NCI-H1436 (cell line): ENCODE measurements around the gene TPH1.
A peak's percentile ranks its signal among the peaks of the same experiment; 100 is the strongest.
"Not testable (repeated sequence)": the region's sequence is repeated elsewhere in the genome, so short reads cannot be mapped to it uniquely, and the experiment has no call there.

Source experiments
- DNase-seq: peaks from one replicate; lab custom pipeline; 2025; lab: John Stamatoyannopoulos, UW

The TPH1 gene

GRCh38 chr11:18022419-18022818 is 23.6 kb downstream of the TPH1 start:
- DNase-seq: no peak

- no peak for DNase-seq
Observed at GRCh38 chr11:18019650-18020049, 26.4 kb downstream of the TPH1 start.

- DNase-seq: no peak
Observed at GRCh38 chr11:18016789-18017188, 29.3 kb downstream of the TPH1 start.

DNA sequence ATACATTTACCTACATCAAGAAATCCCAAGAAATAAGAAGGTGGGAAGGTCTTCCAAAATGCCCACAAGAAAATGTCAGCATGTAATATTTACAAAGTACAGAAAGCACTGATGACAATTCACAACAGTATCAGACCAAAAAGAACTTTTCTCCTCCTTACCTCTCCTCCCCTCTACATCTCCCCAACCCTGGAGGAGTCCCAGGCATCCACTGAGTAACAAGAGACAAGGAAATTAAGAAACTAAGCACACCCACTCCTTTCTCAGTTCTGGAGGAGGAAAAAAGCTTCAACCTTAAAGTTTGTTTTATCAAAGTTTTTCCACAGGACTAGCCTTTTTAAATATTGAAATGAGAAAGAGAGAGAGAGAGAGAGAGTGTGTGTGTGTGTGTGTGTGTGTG is 31.2 kb downstream of the TPH1 start:
- DNase-seq: no peak

DNA sequence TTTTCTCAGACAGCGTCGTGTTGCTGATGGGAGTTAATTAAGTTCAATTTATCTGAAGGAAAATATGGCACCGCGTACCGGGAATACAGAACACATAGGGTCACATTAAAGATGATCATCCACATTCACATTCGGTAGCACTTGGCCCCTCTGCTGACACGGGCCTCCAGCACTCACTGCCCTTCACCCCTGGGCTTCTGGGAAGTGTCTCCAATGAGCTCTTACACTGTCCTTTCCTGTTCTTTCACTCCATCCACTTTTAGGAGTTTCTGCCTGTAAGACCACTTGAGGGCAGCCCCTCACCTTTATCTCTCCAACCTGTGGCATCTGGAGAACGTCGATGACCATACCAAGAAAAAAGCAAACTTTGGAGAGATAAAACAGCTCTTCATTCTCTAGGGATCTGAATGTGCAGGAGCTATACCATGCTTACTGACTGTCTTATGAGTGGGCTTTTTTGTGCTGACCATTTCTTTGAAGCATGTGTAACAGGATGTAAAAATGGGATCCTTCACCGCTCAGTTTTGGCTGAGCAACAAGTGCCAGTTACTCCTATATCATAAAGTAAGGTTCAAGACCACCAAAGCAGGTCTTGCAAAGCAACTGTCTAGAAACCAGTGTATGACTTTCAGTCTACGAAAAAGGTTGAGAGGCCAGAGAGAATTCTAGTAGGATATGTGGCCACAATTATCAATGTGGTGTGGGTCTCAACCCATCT is 32.1 kb downstream of the TPH1 start:
- DNase-seq: no peak

GRCh38 chr11:18012906-18013781 is 32.9 kb downstream of the TPH1 start, which contains the start of gene SERGEF:
Gene SERGEF, minus strand, starts transcription at chr11:18013047. Its CDS starts 37 bp downstream, at chr11:18013010.
- DNase-seq: peak; percentile 94

- no peak for DNase-seq
Observed at GRCh38 chr11:18012122-18012905, 33.8 kb downstream of the TPH1 start.

- DNase-seq: no peak
Observed at GRCh38 chr11:18011633-18012032, 34.4 kb downstream of the TPH1 start.

DNA sequence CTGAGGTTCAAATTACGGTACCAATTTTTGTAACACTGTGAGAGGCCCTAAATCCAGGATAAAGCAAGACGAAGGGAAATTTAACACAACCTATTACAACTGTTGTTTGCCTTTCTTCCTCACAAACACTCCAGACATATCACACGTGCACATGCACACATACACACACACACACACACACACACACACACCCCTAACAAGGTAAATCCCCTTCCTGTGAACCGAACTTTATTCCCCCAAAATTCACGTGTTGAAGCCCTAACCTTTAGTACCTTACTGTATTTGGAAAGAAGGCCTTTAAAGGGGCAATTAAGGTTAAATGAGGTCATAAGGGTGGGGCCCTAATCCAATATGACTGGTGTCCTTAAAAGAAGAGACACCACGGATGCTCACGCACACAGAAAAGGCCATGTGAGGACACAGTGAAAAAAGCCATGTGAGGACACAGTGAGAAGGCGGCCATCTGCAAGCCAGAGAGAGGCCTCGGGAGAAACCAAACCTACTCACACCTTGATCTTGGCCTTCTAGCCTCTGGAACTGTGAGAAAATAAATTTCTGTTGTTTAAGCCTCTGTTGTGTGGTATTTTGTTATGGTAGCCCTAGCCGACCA is 35.0 kb downstream of the TPH1 start:
- DNase-seq: no peak

- DNase-seq: no peak
Observed at GRCh38 chr11:18010121-18010670, 35.9 kb downstream of the TPH1 start.

- no peak for DNase-seq
Observed at GRCh38 chr11:18005376-18006129, 40.5 kb downstream of the TPH1 start.

DNA sequence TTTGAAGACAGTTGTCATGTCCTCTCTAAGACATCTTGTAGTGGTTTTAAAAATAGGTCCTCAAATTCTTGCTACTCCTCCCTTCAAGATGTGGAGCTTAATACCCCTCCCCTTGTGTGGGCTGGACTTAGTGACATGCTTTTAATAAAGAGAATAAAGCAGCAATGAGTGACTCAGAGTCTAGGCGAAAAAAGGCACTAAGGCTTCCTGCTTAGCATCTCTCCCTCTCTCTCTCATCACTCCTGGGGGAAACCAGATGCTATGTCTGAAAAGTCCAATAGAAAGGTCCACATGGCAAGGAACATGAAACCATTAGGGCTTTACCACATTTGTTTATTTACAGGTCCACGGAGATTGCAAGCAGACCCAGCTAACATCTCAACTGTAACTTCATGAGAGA is 44.9 kb downstream of the TPH1 start:
- no peak for DNase-seq

DNA sequence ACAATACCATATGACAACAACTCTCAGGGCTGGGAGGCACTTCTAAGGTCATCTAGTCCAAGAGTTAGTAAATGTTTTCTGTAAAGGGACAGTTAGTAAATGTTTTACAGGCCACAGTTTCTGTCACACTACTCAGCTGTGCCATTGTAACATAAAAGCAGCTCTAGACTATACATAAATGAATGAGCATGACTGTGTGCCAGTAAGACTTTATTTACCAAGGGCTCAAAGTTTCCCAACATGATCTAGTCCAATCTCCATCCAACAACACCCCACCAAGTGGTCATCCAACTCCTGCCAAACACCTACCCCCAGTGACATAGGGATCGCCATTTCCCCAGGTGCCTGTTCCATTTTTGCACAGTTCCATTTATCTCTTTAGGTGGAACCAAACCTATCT is 45.3 kb downstream of the TPH1 start:
- no peak for DNase-seq

- DNase-seq: not testable (repeated sequence)
Observed at GRCh38 chr11:18000128-18000527, 45.9 kb downstream of the TPH1 start.
